CD4-positive, CD25-positive, alpha-beta regulatory T cell (primary cell): ENCODE results near the gene API5. TPM values are rescaled to one million over a fixed set of nuclear protein-coding genes. Genes with fewer than 3 reads are reported as not detected.
"Not testable (repeated sequence)": the region's sequence is repeated elsewhere in the genome, so short reads cannot be mapped to it uniquely, and the experiment has no call there.

Source experiments
- ATAC-seq, 2 donors: fragments of 150-1000 bp; cut with Tn5 transposase; one replicate each; pipeline ENCODE4 v1.10.0; 2021; ENCODE audit warnings: low read depth in 2 of 2, moderate number of reproducible peaks in 2 of 2, moderate library complexity in 1 of 2
- DNase-seq, 3 donors: peaks; one replicate each; pipeline versions ENCODE4 v3.0.0 to v3.0.0-alpha.2; 2012 to 2022; ENCODE audit warnings: mixed read lengths in 1 of 3
- H3K27ac ChIP-seq: one replicate; pipeline ENCODE4 v1.7.0; 2013; ENCODE audit warnings: mild to moderate bottlenecking, low read length; ENCODE audit not compliant: insufficient read depth, poor library complexity, severe bottlenecking
- H3K27me3 ChIP-seq: one replicate; pipeline ENCODE4 v1.7.0; 2013; ENCODE audit warnings: low read length; ENCODE audit not compliant: control insufficient read depth, insufficient read depth
- H3K36me3 ChIP-seq: one replicate; pipeline ENCODE4 v1.7.0; 2013; ENCODE audit warnings: mild to moderate bottlenecking, low read length, moderate library complexity; ENCODE audit not compliant: control insufficient read depth, insufficient read depth
- H3K4me1 ChIP-seq: 2 replicates; pipeline ENCODE4 v1.7.0; 2013; ENCODE audit warnings: mild to moderate bottlenecking, low read length; ENCODE audit not compliant: insufficient read depth, control insufficient read depth, poor library complexity, severe bottlenecking
- H3K4me3 ChIP-seq: one replicate; pipeline ENCODE4 v1.7.0; 2013; ENCODE audit warnings: low read depth, mild to moderate bottlenecking, low read length, moderate library complexity
- H3K9me3 ChIP-seq, 2 experiments: 1 replicate in 1 of 2; 2 replicates in 1 of 2; pipeline ENCODE4 v1.7.0; 2013; ENCODE audit warnings: low read length in 2 of 2, mild to moderate bottlenecking in 1 of 2, moderate library complexity in 1 of 2; ENCODE audit not compliant: control insufficient read depth in 2 of 2
- H3K27ac Mint-ChIP-seq, 3 donors: one replicate each; pipeline ENCODE4 v1.8.0; 2020 to 2022; ENCODE audit warnings: mild to moderate bottlenecking in 3 of 3, mixed read lengths in 3 of 3, moderate library complexity in 2 of 3
- H3K27me3 Mint-ChIP-seq: one replicate; pipeline ENCODE4 v1.8.0; 2022; ENCODE audit warnings: mild to moderate bottlenecking, mixed read lengths
- H3K36me3 Mint-ChIP-seq: one replicate; pipeline ENCODE4 v1.8.0; 2020; ENCODE audit warnings: mixed read lengths
- H3K4me1 Mint-ChIP-seq, 4 donors: one replicate each; pipeline ENCODE4 v1.8.0; 2020 to 2022; ENCODE audit warnings: mixed read lengths in 4 of 4, mild to moderate bottlenecking in 1 of 4
- H3K4me3 Mint-ChIP-seq, 4 donors: one replicate each; pipeline ENCODE4 v1.8.0; 2020 to 2022; ENCODE audit warnings: mild to moderate bottlenecking in 4 of 4, mixed read lengths in 4 of 4, moderate library complexity in 3 of 4
- H3K9me3 Mint-ChIP-seq, 7 donors: one replicate each; pipeline ENCODE4 v1.8.0; 2020 to 2022; ENCODE audit warnings: mixed read lengths in 7 of 7, mild to moderate bottlenecking in 3 of 7, moderate library complexity in 2 of 7
- polyA plus RNA-seq, 4 donors: library from polyadenylated mRNA; unstranded; fragments of 300-500 nt; fragmentation: Illumina TruSeq; gene quantifications; one replicate each; pipeline ENCODE4 v1.2.3, GENCODE V29; 2021
- total RNA-seq: library from RNA; stranded (reverse); gene quantifications from one replicate; pipeline ENCODE4 v1.2.3, GENCODE V29; 2022

Gene API5
- total and polyA plus RNA-seq, 5 donors from 2014 or later: 65.7 to 138 (median 132) TPM

DNA sequence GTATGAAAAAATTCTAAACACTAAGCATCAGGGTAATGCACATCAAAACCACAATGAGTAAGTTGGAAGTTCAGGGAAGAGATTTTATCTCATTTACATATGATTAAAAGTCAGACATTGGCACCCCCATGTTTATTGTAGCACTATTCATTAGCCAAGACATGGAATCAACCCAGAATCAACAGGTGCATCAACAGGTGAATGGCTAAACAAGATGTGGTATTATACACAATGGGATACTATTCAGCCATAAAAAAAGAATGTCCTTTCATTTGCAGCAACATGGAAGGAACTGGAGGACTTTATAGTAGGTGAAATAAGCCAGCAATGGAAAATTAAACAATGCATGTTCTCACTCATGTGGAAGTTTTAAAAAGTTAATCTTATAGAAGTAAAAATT lies 29.4 kb downstream of the API5 start:
- Histone ChIP-seq H3K9me3 (no peaks in the 10 kb centered on the region), H3K27me3 (no peaks in the 10 kb centered on the region), H3K27ac (no peak overlapping the region), H3K4me1 (no peaks in the 10 kb centered on the region), H3K4me3 (no peak overlapping the region), H3K36me3 (peaks cover 33% of the 10 kb centered on the region)
- no peak for DNase-seq
- H3K4me1 Mint-ChIP-seq: no peaks in the 10 kb centered on the region
- peaks cover 26% of the 10 kb centered on the region for H3K36me3 Mint-ChIP-seq
- H3K9me3 Mint-ChIP-seq: no peaks in the 10 kb centered on the region
- no peak for ATAC-seq
- H3K27me3 Mint-ChIP-seq: no peaks in the 10 kb centered on the region
- H3K4me3 Mint-ChIP-seq: no peak overlapping the region
- peak overlapping the region in 1 of 3 donors; percentile 22 for H3K27ac Mint-ChIP-seq

DNA sequence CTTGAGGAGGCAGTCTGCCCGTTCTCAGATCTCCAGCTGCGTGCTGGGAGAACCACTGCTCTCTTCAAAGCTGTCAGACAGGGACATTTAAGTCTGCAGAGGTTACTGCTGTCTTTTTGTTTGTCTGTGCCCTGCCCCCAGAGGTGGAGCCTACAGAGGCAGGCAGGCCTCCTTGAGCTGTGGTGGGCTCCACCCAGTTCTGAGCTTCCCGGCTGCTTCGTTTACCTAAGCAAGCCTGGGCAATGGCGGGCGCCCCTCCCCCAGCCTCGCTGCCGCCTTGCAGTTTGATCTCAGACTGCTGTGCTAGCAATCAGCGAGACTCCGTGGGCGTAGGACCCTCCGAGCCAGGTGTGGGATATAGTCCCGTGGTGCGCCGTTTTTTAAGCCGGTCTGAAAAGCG lies 39.6 kb downstream of the API5 start:
- not testable (repeated sequence) for H3K27me3 Mint-ChIP-seq, H3K36me3 Mint-ChIP-seq, H3K27me3 ChIP-seq, H3K9me3 Mint-ChIP-seq, H3K9me3 ChIP-seq, ATAC-seq, H3K4me1 ChIP-seq, H3K27ac ChIP-seq, H3K4me1 Mint-ChIP-seq, H3K4me3 ChIP-seq, H3K27ac Mint-ChIP-seq, H3K36me3 ChIP-seq
- peak overlapping the region in 1 of 4 donors; percentile 29 for H3K4me3 Mint-ChIP-seq
- DNase-seq: peak in 1 of 3 donors; percentile 13

DNA sequence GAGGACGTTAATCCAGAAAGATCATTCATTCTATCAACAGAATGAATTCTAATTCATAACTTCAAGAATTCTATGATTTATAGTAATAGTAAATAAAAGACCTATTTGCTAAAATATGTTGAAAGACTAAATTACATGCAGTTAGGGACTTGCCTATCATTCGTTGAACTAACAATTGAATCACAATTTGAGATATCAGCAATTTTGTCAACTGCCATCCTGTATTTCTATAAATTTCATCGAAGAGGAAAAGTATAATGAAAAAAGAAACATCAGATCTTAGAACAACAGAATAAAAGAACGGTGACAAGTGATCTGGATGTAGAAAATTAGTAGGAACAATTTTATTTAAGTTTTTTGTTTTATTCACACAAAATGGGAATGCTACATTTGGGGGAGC lies 42.5 kb downstream of the API5 start:
- H3K36me3 Mint-ChIP-seq: no peaks in the 10 kb centered on the region
- H3K27me3 Mint-ChIP-seq: peaks cover 4% of the 10 kb centered on the region
- H3K4me1 Mint-ChIP-seq: peaks cover 3 to 12% (median 8%) of the 10 kb centered on the region in 4 donors
- DNase-seq (no peak), ATAC-seq (no peak)
- Histone ChIP-seq H3K4me3 (no peak overlapping the region), H3K36me3 (no peaks in the 10 kb centered on the region), H3K9me3 (no peaks in the 10 kb centered on the region), H3K27ac (no peak overlapping the region), H3K4me1 (peaks cover 7% of the 10 kb centered on the region), H3K27me3 (no peaks in the 10 kb centered on the region)
- H3K27ac Mint-ChIP-seq: no peak overlapping the region
- H3K9me3 Mint-ChIP-seq: peaks cover 0 to 3% (median 0%) of the 10 kb centered on the region in 7 donors
- peak overlapping the region in 1 of 4 donors; percentile 66 for H3K4me3 Mint-ChIP-seq

DNA sequence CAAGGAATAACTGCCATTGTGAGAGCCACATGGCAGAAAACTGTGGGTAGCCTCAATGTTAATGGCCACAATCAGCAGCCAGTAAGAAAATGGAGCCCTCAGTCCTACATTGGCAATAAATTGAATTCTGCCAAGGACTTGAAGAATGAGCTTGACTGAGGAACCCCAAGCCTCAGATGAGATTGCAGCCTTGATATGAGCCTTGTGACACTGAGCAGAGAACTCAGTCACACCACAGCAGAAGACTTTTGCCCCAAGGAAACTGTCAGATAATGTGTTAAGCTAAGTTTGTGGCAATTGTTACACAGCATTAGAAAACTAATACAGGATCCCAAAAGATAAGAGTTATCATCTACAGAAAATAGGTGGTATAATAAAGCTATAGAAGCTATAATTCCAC lies 44.5 kb downstream of the API5 start:
- H3K4me3 ChIP-seq: no peak overlapping the region
- peak overlapping the region in 2 of 4 donors; percentile 24 to 33 for H3K4me3 Mint-ChIP-seq
- DNase-seq (no peak), ATAC-seq (no peak)
- H3K27me3 Mint-ChIP-seq: peaks cover 4% of the 10 kb centered on the region
- peaks cover 25% of the 10 kb centered on the region for H3K4me1 ChIP-seq
- no peaks in the 10 kb centered on the region for H3K36me3 ChIP-seq
- no peaks in the 10 kb centered on the region for H3K9me3 ChIP-seq
- H3K27me3 ChIP-seq: no peaks in the 10 kb centered on the region
- H3K9me3 Mint-ChIP-seq: peaks cover 0 to 3% (median 0%) of the 10 kb centered on the region in 7 donors
- H3K4me1 Mint-ChIP-seq: peaks cover 16 to 31% (median 24%) of the 10 kb centered on the region in 4 donors
- H3K36me3 Mint-ChIP-seq: no peaks in the 10 kb centered on the region
- peak overlapping the region in 1 of 3 donors; percentile 95 for H3K27ac Mint-ChIP-seq
- no peak overlapping the region for H3K27ac ChIP-seq

DNA sequence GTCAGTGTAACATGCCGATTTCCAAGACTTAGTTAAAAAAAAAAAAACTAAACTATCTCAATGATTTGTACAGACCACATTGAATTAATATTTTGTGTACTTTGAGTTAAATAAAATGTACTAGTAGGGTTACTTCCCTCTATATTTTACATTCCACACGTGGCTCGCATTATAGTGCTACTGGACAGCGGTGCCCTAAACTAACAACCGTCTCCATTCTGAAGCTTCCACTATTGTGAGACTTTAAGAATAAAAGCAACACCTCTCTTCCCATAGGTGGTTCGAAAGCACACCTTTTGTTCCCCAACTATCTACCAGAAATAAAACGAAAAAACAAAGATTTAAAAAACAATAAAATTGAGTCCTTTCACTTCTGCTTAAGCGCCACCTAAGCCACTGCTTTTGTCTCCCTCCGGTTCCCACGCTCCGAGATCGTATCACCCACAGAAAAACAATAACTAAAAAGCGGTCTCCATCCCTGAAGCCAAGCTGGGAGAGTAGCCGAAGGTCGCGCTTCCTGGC lies 46.5 kb downstream of the API5 start:
- H3K36me3 Mint-ChIP-seq: peaks cover under 1% of the 10 kb centered on the region

DNA sequence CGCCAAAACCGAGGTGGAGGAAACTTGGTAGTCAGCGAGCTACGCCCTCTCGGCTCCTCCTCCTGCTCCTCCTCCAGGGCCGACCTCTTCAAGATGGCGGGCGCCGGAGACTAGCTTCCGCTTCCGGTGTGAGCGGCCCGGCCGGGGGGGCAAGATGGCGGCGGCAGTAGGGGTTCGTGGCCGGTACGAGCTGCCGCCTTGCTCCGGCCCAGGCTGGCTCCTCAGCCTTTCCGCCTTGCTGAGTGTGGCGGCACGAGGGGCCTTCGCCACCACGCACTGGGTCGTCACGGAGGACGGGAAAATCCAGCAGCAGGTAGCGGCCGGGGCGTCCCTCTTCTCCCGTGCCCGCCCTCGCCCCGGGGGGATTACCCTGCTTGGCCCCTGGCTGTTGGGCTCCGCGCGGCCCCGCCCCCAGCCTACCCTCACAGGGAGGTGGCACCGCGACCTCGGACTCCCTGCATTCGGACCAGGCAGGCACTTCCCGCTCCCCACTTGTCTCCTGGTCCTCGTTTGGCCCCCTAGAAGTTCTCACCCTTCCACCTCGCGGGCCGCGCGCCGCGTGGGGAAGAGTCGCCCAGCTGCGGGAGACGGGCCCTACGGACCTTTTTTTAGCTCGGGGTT lies 47.1 kb downstream of the API5 start, which contains the start of gene TTC17:
Gene TTC17, plus strand, starts transcription at position 120 of the 621 bp plus-strand sequence. Its CDS starts 35 bp downstream, at position 155.
- Histone ChIP-seq H3K27ac (peak within 1 kb of the TSS; percentile 92), H3K9me3 (no peaks in the 10 kb centered on the region), H3K4me3 (peak within 1 kb of the TSS; percentile 96), H3K36me3 (peaks cover 3% of the 10 kb centered on the region), H3K27me3 (no peaks in the 10 kb centered on the region), H3K4me1 (peaks cover 25% of the 10 kb centered on the region)
- Mint-ChIP-seq H3K4me3 (peak within 1 kb of the TSS; percentile 94 to 99 (median 99)), H3K27me3 (peaks cover 4% of the 10 kb centered on the region), H3K4me1 (peaks cover 21 to 53% (median 35%) of the 10 kb centered on the region in 4 donors), H3K27ac (peak within 1 kb of the TSS; percentile 94 to 97 (median 95)), H3K9me3 (peaks cover 0 to 2% (median 0%) of the 10 kb centered on the region in 7 donors), H3K36me3 (peaks cover 6% of the 10 kb centered on the region)
- DNase-seq (peak; percentile 91 to 96 (median 91)), ATAC-seq (peak; percentile 97 to 98)

More for the DNA sequence above, 46.5 kb downstream of the API5 start:
- peak overlapping the region; percentile 92 for H3K27ac ChIP-seq
- H3K9me3 ChIP-seq: no peaks in the 10 kb centered on the region
- H3K4me3 ChIP-seq: peak overlapping the region; percentile 96
- peaks cover 21 to 48% (median 29%) of the 10 kb centered on the region in 4 donors for H3K4me1 Mint-ChIP-seq
- H3K9me3 Mint-ChIP-seq: peaks cover 0 to 2% (median 0%) of the 10 kb centered on the region in 7 donors
- H3K27ac Mint-ChIP-seq: peak overlapping the region; percentile 93 to 97 (median 95)
- peaks cover 25% of the 10 kb centered on the region for H3K4me1 ChIP-seq
- H3K27me3 ChIP-seq: no peaks in the 10 kb centered on the region
- DNase-seq (no peak), ATAC-seq (no peak)
- H3K36me3 ChIP-seq: peaks cover 3% of the 10 kb centered on the region
- peak overlapping the region; percentile 94 to 99 (median 99) for H3K4me3 Mint-ChIP-seq
- peaks cover 4% of the 10 kb centered on the region for H3K27me3 Mint-ChIP-seq

DNA sequence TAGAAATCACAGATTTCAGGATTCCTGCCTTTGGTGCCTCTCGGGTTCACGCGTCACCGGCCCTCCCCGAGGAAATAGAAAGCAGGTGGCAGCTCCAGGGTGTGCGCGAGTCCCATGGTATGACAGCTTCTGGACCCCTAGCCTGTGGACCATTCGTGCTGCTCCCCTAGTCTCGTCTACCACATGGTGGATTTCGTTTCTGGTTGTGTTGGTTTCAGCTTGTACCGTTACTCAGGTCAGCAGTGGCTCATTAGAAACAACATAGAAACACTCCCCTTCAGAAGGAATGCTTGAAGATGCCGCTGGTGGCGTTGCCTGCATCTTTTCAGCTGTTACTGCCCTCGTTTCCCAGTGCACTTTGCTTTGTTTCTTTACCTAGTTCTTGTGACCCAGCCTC lies 47.6 kb downstream of the API5 start:
- peak overlapping the region; percentile 94 to 97 (median 95) for H3K27ac Mint-ChIP-seq
- Histone ChIP-seq H3K27ac (peak overlapping the region; percentile 92), H3K9me3 (no peaks in the 10 kb centered on the region), H3K36me3 (peaks cover 3% of the 10 kb centered on the region), H3K27me3 (no peaks in the 10 kb centered on the region), H3K4me3 (peak overlapping the region; percentile 96), H3K4me1 (peaks cover 25% of the 10 kb centered on the region)
- DNase-seq: peak in 2 of 3 donors; percentile 35 to 59
- peaks cover 10% of the 10 kb centered on the region for H3K36me3 Mint-ChIP-seq
- peaks cover 21 to 57% (median 37%) of the 10 kb centered on the region in 4 donors for H3K4me1 Mint-ChIP-seq
- H3K9me3 Mint-ChIP-seq: peaks cover 0 to 2% (median 0%) of the 10 kb centered on the region in 7 donors
- peaks cover 4% of the 10 kb centered on the region for H3K27me3 Mint-ChIP-seq
- peak overlapping the region; percentile 94 to 99 (median 99) for H3K4me3 Mint-ChIP-seq
- ATAC-seq: peak; percentile 3 to 9
